GM19455 (cell line): ENCODE data around the gene CYFIP1.

Experiments used
- ATAC-seq: cut with Tn5 transposase; IDR thresholded peaks from one replicate; pipeline ENCODE4 v1.9.1; 2021; ENCODE audit not compliant: unreplicated experiment

The CYFIP1 gene

GRCh38 chr15:22891426-22892210, 88.5 kb downstream of the CYFIP1 start:
- ATAC-seq = no peak

DNA sequence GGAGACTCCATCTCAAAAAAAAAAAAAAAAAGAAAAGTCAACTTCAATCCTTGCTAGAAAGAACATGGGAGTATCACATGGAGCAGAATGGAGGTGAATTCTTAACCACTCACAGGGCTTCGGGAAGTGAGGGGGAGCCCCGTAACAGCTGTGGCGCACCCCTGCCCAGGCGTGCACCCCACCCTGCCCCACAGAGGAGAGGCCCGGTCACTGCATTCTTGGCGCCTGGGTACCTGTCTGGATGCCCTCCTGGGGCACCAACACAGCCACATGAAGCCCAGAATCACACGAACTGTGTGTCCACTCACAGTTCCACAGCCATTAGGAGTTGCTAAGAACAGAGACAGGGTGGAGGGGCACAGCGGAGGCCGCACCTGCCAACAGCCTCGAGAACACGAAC, 89.9 kb downstream of the CYFIP1 start:
- ATAC-seq = no peak

DNA sequence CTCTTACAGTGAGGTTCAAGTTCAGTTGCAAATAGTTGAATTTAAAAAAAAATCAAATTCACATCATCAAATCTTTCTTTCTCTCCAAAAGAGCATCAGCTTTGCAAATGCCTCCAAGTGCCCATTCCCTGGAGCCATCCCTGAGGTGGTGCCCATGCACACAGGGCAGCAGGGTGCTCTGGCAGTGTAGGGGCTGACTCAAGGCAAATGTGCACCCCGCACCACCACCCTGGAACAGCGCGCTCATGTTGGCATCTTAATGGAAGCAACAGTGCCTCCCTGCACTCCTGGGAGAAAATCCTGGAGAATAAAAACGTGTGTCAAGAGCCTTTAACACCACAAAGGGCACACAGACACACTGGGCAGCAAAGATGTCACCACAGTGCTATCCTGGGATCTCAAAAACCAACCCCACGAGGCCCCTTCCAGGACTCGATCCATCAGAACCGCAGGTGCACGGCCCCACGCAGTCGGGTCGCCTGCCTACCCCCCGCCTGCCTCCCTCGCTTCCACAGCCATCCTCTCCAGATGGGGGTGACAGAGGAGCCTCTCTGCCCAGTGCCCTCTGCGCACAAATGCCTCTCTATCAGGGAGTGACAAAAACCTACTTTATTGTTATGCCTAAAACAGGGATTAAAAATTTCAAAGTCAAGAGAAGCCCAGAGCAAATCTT, 90.9 kb downstream of the CYFIP1 start:
- ATAC-seq = no peak

DNA sequence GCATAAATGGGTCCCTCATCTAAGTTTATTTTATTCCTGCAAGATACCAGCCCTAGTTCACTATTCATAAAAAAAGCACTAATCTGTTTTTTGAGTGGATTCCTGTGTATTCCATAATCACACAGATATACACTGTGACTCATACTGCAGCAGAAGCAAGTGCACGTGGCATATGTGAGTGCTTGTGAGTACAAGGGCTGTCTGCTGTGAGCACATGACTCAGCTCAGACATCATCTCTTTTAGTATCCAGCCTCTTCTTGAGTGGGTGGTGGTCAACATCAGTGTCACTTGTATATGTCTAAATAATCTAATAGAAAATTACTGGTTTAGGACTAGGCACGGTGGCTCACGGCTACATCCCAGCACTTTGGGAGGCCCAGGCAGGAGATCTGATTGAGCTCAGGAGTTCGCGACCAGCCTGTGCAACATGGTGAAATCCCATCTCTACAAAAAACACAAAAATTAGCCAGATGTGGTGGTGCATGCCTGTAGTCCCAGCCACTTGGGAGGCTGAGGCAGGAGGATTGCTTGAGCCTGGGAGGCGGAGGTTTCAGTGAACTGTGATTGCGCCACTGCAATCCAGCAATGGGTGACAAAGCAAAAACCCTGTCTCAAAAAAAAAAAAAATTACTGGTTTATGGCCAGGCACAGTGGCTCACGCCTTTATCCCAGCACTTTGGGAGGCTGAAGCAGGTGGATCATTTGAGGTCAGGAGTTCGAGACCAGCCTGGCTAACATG, 91.9 kb downstream of the CYFIP1 start:
- no peak for ATAC-seq

DNA sequence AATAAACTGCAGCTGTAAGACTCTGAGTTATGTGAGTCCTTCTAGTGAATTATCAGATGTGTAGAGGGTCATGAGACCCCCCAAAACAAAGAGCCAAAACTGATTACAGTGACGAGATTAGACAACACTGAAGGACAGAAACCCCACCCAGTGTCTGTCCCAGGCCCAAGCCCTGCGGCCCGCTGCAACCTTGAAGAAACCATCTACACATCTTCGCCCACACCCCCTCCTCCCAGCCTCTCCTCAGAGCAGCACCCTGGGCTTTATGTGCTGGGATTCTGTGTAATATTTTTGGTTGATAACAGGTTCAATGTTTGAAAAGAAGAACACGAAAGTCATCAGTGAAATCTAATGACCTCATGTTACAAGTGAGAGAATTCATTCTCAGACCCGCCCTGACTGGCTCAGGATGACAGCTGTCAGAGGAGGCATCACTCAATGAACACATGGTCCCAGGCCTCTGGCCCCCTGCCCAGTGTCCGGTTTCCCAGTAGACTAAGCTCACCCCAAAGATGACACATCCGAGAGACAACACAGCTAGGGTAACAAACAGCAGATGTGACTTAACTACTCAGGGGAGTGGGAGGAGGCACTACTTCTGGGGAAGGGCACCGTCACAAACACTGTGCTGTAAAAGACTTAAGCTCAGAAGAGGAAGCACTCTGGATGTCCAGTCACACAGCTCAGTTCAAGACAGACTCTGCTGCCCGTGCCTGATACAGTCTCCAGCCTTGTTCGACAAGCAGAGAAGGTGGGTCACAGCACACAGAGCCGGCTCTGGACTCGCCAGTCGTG, 92.8 kb downstream of the CYFIP1 start:
- no peak for ATAC-seq

DNA sequence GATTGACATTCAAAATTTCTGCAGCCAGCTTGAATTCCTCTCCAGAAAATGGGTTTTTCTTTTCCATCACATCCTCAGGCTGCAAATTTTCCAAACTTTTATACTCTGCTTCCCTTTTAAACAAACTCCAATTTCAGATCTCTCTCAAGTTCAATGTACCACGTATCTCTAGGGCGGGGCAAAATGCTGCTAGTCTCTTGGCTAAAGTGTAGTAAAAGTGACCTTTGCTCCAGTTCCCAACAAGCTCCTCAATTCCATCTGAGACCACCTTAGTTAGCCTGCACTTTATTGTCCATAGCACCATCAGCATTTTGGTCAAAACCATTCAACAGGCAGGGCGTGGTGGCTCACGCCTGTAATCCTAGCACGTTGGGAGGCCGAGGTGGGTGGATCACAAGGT, 95.0 kb downstream of the CYFIP1 start:
- no peak for ATAC-seq

GRCh38 chr15:22884344-22884743, 95.8 kb downstream of the CYFIP1 start:
- ATAC-seq = no peak

DNA sequence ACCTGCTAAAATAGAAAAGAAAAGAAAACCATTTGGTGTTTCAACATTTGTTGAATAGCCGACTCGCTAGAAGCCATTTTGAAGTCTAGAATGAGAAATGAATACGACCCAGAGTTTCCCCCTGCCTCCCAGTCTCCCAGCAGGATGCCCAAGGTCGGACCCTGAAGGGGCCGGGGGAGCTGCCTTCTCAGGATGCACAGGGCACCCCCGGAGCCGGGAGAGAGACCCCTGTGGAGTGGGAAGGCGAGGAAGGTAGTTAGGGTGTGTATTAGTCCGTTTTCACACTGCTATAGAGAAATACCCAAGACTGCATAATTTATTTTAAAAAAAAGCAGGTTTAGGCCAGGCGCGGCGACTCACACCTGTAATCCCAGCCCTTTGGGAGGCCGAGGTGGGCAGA, 97.0 kb downstream of the CYFIP1 start:
- no peak for ATAC-seq

DNA sequence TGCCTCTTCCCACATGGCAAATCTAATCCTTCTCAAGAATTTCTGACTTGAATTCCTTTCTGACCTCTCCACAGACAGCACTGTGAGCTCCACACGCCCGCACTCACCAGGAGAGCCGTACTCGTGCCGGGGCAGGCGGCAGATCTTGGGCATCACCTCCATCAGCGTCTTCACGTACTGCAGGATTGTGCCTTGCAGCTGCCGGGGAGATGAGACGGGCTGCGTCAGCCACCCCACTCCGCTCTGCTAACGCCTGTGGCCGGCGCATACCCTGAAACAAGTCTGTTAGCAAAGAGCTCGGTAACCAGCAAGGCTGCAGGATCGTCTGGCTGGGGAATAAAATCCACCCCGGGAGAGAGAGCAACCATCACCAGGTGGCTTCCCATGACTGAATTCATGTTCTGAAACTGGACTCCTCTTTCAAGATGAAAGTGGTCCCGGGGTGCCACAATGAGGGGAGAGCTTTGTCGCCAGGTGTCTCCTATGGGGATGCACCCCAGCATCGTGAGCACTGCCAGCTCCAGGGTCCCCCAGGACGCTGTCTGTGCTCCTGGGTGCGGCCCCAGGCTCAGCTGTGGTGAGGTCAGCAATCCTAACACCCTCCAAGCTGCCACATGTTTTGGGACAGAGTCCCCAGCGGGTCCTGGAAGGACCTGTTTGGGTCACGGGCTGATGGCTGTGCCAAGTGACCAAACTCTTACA, 98.3 kb downstream of the CYFIP1 start:
- no peak for ATAC-seq

DNA sequence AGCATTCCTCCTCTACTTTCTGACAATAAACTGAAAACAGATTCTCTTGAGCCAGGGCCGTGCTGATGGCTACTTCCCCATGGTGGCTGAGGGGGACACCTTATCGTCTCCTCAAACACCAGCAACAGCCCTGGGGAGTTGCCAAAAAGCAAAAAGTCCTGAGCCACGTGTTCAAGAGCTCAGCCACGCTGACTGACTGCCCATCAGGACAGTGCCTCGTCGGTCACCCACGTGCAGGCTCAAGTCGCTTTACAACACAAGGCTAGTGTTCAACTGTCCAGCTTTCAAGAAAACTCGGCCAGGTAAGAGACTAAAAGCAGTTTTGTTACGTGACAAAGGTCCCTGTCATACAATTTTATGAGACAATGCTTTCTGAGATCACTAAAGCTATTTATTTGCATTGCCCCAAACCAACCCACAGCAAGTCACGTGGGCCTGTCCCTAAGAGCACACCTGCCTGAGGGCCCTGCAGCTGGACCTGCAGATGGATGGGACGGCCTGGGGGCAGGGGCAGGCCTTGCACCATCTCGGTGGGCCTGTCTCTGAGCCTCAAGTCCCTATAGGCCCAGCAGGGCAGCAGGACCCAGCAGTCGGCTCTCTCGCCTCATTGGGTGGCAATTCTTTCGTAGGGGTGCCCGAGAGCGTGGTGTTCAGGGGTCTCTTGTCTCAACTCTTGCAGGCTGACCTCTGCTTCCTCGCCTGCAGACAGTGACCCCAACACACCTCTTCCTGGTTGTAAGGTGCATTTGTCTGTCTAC, 99.0 kb downstream of the CYFIP1 start:
- no peak for ATAC-seq

- no peak for ATAC-seq
Observed at GRCh38 chr15:22880068-22880980, 99.8 kb downstream of the CYFIP1 start.

DNA sequence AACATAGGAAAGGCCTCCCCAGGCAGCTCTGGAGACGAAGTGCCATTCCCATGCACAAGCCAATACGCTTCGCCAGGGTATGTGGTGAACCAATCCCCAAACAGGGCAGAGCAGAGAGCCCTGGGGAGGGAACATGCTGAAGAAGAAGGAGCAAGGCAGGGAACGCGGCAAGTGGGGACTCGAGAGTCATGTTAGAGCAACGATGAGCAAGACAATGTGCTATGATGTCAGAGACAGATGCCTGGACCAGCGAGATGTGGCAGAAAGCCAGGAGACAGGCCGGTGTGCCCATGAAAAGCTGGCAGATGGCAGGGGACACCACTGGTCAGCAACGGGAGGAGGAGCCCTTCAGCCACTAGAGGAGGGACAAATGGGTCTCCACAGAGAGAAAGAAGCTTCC, 102.1 kb downstream of the CYFIP1 start:
- ATAC-seq = no peak

GRCh38 chr15:22877607-22878006, 102.6 kb downstream of the CYFIP1 start:
- ATAC-seq = no peak

GRCh38 chr15:22877117-22877516, 103.1 kb downstream of the CYFIP1 start:
- ATAC-seq = no peak

- no peak for ATAC-seq
Observed at GRCh38 chr15:22874966-22875365, 105.2 kb downstream of the CYFIP1 start.

- no peak for ATAC-seq
Observed at GRCh38 chr15:22874256-22874655, 105.9 kb downstream of the CYFIP1 start.

GRCh38 chr15:22873841-22874240, 106.3 kb downstream of the CYFIP1 start:
- ATAC-seq = no peak

- no peak for ATAC-seq
Observed at GRCh38 chr15:22872936-22873701, 107.0 kb downstream of the CYFIP1 start.
